Astrocyte of the spinal cord (primary cell): Measurements from ENCODE around the gene HES6.
A peak's percentile ranks its signal among the peaks of the same experiment; 100 is the strongest.

Source experiments
- DNase-seq: peaks from one replicate; pipeline ENCODE4 v3.0.0; 2011; ENCODE audit warnings: low read depth, low spot score
- H3K4me3 ChIP-seq: 2 replicates; pipeline ENCODE4 v1.5.1; 2011; ENCODE audit warnings: low read depth, mild to moderate bottlenecking, low read length, moderate library complexity
- in situ Hi-C: cut with HindIII; loops from 2 replicates; pipeline ENCODE4 v1.10.0; 2017; ENCODE audit warnings: low sequenced_read_pairs
- TF ChIP-seq, protein P1 (sequence below): IDR thresholded peaks from 2 replicates; pipeline ENCODE4 v1.5.1; 2012; ENCODE audit warnings: low read depth, mild to moderate bottlenecking, low read length, inconsistent platforms

The HES6 gene, protein sequence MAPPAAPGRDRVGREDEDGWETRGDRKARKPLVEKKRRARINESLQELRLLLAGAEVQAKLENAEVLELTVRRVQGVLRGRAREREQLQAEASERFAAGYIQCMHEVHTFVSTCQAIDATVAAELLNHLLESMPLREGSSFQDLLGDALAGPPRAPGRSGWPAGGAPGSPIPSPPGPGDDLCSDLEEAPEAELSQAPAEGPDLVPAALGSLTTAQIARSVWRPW

DNA sequence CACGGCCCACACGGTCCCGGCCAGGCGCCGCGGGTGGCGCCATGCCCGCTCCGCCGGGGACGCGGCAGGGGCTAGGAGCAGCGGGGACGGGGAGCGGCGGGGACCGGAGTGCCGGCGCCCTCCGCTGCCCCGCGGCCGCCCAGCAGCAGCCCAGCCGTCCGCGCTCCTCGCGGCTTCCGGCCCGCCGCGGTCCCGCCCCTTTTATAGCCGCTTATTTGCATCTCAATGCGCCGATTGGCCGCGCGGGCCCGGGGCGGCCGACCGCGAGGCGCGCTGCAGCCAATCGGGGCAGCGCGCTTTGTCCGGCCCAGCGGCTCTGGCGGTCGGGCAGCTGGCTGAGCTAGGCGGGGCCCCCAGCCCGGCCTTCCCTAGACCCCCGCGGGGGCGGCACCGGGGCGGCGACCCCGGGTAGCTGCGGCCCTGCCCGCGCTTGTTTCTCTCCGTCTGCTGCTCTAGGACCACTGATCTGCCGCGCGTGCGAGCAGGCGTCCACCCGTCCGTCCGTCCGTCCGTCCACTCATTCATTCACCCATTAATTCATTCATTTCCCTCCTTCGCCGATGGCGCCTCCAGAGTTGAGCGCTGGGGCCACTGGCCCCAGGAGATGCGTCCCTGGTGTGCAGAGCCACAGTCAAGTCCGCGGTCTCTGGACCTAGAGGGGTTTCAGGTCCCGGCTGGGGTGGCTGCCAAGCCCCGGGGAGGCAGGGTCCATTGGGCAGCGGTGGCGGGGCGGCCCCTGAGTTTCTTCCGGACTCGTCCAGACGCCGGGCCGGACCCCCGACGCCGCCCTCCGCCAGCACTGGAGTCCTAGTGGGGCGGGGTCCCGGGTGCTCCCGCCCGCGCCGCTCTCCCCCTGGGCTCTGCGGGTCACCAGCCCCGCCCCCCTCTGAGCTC, at the start of gene HES6:
TSS of gene HES6 (minus strand) at position 176 of the 894 bp plus-strand sequence. CDS start at position 43, 133 bp downstream.
- DNase-seq: peak; percentile 88
- in situ Hi-C loops: no loop called here
- peak within 1 kb of the TSS; percentile 35 for H3K4me3 ChIP-seq
- TF ChIP-seq, protein P1, sequence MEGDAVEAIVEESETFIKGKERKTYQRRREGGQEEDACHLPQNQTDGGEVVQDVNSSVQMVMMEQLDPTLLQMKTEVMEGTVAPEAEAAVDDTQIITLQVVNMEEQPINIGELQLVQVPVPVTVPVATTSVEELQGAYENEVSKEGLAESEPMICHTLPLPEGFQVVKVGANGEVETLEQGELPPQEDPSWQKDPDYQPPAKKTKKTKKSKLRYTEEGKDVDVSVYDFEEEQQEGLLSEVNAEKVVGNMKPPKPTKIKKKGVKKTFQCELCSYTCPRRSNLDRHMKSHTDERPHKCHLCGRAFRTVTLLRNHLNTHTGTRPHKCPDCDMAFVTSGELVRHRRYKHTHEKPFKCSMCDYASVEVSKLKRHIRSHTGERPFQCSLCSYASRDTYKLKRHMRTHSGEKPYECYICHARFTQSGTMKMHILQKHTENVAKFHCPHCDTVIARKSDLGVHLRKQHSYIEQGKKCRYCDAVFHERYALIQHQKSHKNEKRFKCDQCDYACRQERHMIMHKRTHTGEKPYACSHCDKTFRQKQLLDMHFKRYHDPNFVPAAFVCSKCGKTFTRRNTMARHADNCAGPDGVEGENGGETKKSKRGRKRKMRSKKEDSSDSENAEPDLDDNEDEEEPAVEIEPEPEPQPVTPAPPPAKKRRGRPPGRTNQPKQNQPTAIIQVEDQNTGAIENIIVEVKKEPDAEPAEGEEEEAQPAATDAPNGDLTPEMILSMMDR: no peak

DNA sequence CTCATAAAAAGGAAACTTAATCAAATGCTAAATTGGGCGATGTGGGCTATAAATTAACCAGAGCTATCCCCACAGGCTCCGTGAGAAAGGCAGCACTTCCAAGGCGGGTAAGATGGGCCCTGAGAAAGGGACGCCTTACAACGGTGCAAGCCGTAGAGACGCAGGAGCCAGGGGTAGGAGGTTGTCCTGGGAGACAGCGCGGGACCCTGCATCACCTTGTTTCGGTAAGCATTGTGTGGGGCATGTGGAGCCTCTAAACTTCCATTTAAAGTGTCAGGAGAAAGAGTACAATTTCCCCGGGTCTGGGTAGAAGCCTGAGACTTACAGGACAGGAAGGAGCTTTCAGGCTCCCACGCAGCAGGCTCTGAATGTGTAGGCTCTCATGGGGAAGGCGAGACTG, 49.7 kb upstream of the HES6 start:
- TF ChIP-seq, protein P1: no peak
- in situ Hi-C loops: no loop called here
- no peak for DNase-seq
- H3K4me3 ChIP-seq: peak overlapping the region; percentile 72

DNA sequence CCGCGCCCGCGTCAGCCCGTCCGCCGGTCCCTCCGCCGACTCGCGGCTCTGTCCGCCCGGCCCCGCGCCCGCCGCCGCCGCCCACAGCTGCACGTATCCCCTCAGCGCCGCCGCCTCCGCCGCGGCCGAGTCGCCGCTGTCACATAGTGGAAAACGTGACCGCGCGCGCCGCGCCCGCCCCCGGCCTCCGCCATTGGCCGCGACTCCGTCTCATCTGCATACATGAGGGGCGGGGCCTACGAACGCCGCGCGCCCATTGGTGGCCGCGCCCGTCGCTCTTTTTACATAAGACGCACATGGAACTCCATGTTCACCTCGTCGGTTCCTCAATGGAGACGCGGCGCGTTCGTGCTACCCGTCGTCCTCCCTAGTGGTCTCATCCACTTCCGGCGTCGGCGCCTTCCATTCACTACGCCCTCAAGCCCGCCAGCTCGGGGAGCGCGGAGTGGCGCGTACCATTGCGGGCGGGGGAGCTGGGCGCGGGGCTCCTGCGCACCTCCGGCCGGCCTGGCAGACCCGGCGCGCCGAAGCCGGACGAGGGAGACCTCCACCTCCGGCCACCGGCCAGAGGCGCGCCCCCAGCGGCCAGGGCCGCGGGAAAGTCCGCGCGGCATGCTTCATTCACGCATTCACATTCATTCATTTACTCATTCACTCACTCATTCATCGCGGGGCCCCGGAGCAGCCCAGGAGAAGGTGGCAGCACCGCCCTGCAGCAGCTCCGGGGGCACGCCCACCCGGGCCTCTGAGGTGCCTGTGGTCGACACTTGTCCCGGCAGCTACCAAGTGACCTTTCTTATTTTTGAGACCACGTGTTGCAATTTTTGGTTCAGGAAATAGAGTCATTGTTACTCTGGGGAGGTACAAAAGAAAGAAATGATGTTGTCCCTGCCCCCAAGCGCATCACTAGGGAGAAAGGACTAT, 49.1 kb upstream of the HES6 start:
- peak overlapping the region; percentile 72 for H3K4me3 ChIP-seq
- DNase-seq: peak; percentile 100
- in situ Hi-C loops: no loop called here
- TF ChIP-seq, protein P1: peak; percentile 38

- in situ Hi-C loops: no loop called here
- DNase-seq: peak; percentile 90
- TF ChIP-seq, protein P1: peak; percentile 14
- H3K4me3 ChIP-seq: peak within 1 kb of the TSS; percentile 72
Measured at GRCh38 chr2:238287737-238288649, 48.2 kb upstream of the HES6 start, which contains the start of gene PER2. Gene PER2, minus strand, starts transcription at chr2:238288610. Its CDS starts 10,674 bp downstream, at chr2:238277936.

GRCh38 chr2:238286987-238287736, 47.3 kb upstream of the HES6 start:
- peak; percentile 10 for DNase-seq
- in situ Hi-C loops: no loop called here

More at GRCh38 chr2:238286987-238287736, 47.3 kb upstream of the HES6 start:
- peak overlapping the region; percentile 72 for H3K4me3 ChIP-seq
- TF ChIP-seq, protein P1: no peak
